AG09319 (cell line): Measurements from ENCODE around the gene SAMD14.
A peak's percentile ranks its signal among the peaks of the same experiment; 100 is the strongest.

ENCODE experiments used
- DNase-seq: peaks from one replicate; pipeline ENCODE4 v3.0.0-alpha.2; 2010; ENCODE audit warnings: low read depth; ENCODE audit errors: extremely low read depth
- TF ChIP-seq, protein P1 (sequence below): IDR thresholded peaks from 2 replicates; pipeline ENCODE4 v1.5.1; 2011; ENCODE audit warnings: low read depth, mild to moderate bottlenecking, inconsistent platforms, low read length, moderate library complexity

Gene SAMD14

DNA sequence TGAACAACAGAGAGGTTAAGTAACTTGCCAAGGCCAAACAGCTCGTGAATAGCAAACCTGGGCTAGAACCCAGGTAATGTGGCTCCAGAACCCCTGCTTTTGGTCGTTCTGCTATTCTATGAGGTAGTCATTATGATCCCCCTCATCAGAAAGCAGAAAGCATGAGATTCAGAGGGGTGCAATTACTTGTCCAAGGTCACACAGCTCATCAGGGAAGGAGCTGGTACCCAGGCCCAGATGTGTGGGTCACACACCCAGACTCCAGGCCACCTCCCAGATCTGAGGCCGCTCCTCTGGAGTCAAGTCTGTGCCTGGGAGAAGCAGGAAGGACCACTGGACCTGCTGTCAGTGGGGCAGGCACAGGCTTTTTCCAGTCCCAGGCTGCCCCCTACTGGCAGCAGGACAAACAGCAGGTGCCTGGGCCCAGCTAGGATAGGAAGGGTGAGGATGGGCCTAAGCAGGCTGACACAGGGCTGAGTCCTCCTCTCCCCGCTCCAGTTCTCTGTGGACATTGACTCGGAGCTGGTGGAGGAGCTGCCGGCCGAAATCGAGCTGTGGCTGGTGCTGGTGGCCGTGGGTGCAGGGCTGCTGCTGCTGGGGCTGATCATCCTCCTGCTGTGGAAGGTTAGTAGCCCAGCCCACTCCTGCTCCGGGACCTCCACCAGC is 42.6 kb downstream of the SAMD14 start:
- TF ChIP-seq, protein P1, sequence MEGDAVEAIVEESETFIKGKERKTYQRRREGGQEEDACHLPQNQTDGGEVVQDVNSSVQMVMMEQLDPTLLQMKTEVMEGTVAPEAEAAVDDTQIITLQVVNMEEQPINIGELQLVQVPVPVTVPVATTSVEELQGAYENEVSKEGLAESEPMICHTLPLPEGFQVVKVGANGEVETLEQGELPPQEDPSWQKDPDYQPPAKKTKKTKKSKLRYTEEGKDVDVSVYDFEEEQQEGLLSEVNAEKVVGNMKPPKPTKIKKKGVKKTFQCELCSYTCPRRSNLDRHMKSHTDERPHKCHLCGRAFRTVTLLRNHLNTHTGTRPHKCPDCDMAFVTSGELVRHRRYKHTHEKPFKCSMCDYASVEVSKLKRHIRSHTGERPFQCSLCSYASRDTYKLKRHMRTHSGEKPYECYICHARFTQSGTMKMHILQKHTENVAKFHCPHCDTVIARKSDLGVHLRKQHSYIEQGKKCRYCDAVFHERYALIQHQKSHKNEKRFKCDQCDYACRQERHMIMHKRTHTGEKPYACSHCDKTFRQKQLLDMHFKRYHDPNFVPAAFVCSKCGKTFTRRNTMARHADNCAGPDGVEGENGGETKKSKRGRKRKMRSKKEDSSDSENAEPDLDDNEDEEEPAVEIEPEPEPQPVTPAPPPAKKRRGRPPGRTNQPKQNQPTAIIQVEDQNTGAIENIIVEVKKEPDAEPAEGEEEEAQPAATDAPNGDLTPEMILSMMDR, result peak; percentile 97
- no peak for DNase-seq

DNA sequence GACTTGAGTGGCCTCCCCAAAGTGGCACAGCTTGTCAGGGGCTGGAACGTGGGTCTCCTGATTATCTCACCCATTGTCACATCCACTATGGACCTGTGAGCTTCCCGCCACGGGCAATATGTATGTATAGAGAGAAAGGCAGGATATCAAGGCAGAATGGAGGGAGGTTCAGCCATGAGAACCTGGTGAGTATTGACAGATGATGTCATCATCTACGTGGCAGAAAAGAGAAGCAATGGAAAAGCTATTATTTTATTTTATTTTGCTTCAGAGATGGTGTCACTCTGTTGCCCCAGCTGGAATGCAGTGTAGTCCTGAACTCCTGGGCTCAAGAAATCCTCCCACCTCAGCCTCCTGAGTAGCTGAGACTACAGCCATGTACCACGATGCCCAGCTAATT is 48.2 kb downstream of the SAMD14 start:
- DNase-seq, result no peak
- TF ChIP-seq, protein P1, result no peak

DNA sequence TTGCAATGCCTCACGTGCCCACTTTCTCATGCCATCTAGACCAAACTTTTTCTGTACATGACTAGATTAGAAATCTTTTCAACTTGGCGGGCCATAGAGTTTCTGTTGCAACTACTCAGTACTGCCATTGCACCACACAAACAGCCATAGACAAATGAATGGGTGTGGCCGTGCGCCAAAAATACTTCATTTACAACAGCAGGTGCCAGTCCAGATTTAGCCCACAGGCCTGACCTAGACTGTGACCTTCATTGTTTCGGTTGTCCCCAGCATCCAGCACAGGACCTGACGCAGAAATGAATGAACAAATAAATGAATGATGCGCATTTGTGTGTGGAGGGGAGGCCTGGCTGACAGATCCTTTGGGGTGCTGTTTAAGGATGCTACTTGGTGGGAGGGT is 49.1 kb downstream of the SAMD14 start:
- TF ChIP-seq, protein P1, result no peak
- no peak for DNase-seq

DNA sequence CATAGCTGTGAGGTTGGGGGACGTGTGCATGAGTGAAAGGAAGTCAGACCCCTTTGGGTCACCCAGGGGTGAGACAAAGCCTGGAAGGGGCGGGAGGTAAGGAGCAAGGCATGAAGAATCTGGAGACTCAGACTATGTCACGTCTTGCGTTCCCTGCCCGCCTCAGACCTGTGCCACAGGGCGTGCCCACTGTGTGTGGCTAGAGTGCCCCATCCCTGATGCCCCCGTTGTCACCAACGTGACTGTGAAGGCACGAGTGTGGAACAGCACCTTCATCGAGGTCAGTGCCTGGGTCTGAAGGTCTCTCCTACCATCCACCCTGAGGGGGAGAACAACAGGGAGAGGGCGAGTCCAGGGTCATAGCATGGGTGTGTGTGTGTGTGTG is 49.9 kb downstream of the SAMD14 start:
- no peak for DNase-seq
- TF ChIP-seq, protein P1, result no peak

DNA sequence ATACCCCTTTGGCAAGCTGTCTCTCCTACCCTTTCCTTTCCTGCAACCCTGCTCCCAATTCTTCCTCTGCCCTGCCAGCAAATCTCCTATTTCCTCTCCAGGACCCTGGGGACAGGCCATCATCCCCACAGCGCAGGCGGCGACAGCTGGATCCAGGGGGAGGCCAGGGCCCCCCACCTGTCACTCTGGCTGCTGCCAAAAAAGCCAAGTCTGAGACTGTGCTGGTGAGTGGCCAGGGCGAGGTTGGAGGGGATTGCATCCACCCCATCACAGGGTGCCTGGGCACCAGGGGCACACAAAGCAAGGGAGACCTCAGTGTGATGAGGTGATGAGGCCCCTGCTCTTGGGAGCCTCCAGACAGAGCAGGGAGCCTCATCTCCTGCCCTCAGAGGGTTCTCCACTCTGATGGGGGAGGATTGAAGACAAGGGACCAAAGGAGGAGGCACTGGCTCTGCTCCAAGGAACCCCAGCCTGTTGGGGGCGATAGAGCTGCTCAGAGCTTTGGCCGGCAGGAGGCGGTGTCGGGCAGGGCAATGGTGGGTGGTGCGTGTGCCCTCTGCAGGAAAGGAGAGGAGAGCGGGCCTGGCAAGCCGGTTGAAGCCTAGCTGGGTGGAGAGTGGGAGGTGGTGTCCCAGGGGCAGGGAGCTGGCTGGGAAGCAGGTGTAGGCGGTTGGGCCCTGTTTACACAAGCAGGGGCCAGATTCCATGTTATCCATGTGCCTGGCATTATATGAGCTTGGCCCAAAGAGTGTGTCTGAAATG is 50.4 kb downstream of the SAMD14 start:
- no peak for DNase-seq
- TF ChIP-seq, protein P1, result peak; percentile 43

DNA sequence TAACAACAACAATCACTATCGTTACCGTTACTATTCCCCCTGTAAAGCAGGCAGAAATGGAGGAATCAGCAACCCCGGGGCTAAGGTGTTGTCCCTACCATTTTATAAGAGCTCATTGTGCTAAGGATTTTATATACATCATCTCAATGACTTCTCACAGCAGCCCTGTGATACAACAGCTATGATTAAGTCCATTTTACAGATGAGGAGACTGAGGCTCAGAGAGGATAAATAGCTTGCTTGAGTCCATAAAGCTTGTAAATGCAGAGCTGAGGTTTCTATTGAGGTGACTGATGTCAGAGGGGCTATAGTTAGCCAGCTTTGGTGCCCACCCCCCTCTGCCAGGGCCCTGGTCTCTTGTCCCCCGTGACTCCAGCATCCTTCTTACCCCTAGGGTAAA is 51.5 kb downstream of the SAMD14 start:
- TF ChIP-seq, protein P1, result no peak
- no peak for DNase-seq

DNA sequence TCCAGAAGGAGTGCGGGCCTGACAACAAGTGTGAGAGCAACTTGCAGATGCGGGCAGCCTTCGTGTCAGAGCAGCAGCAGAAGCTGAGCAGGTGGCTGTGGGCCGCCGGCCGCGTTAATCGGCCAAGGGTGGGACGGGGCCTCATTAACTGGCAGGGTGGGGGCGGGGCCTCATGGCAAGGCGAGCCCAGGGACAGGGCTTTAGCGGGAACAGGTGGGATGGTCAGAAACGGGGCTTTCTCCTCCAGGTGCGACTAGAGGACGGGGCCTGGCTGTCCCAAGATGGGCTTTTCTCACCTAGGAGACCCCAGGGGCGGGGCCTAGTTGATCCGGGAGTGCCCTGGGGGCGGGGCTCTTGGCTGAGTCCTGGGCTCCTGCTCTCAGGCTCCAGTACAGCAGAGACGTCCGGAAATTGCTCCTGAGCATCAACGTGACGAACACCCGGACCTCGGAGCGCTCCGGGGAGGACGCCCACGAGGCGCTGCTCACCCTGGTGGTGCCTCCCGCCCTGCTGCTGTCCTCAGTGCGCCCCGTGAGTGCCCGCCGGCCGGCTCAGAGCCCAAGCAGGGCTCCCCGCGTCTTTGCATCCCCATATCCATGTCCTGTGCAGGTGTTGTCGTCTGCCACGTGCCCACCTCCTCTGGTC is 53.2 kb downstream of the SAMD14 start:
- TF ChIP-seq, protein P1, result no peak
- DNase-seq, result no peak
